ENCODE measurements around the gene PRRT4. TPM values are rescaled to one million over a fixed set of nuclear protein-coding genes. Genes with fewer than 3 reads are reported as not detected.

The PRRT4 gene
- total and polyA plus RNA-seq, 5 donors from 2014 or later, result 0.06 to 0.42 TPM; not detected in 3

DNA sequence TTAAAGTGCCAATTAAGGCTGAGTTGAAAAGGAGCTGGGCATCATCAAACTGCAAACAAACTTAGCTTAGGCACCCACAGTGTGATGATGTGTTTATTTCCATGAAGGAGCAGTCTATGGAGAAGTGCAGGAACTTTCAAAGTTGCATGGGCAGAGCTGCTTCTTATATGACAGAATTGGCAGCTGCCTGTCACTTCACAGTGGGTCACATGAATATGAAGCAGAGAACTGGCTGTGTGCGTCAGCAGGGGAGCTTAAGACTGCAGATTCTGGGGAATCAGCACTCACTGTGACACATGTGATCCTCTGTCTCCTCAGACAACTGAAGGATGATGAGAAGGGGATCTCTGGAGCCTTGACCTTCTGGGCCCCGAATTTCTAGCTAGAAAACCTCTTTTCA, 54.4 kb downstream of the PRRT4 start:
- no peak for ATAC-seq (ENCODE audit: low read depth in 2 of 2)
- H3K4me3 ChIP-seq (ENCODE audit: low read depth, low read length), result no peak overlapping the region
- no peaks in the 10 kb centered on the region for H3K27me3 ChIP-seq (ENCODE audit: control insufficient read depth, insufficient read depth, low read length)
- no peaks in the 10 kb centered on the region for H3K9me3 Mint-ChIP-seq
- peaks cover 60% of the 10 kb centered on the region for H3K36me3 ChIP-seq (ENCODE audit: control insufficient read depth, insufficient read depth, low read length)
- H3K27me3 Mint-ChIP-seq, result no peaks in the 10 kb centered on the region
- no peaks in the 10 kb centered on the region for H3K9me3 ChIP-seq (ENCODE audit: control insufficient read depth in 2 of 2, low read length in 2 of 2)
- no peaks in the 10 kb centered on the region for H3K4me1 Mint-ChIP-seq
- no peak overlapping the region for H3K27ac ChIP-seq (ENCODE audit: insufficient read depth, low read length, poor library complexity, severe bottlenecking)
- H3K27ac Mint-ChIP-seq, result peak overlapping the region in 2 of 3 donors; percentile 29 to 35
- no peak overlapping the region for H3K4me3 Mint-ChIP-seq
- H3K4me1 ChIP-seq (ENCODE audit: control insufficient read depth, insufficient read depth, low read length, poor library complexity, severe bottlenecking), result no peaks in the 10 kb centered on the region
- peaks cover 64% of the 10 kb centered on the region for H3K36me3 Mint-ChIP-seq
- no peak for DNase-seq

DNA sequence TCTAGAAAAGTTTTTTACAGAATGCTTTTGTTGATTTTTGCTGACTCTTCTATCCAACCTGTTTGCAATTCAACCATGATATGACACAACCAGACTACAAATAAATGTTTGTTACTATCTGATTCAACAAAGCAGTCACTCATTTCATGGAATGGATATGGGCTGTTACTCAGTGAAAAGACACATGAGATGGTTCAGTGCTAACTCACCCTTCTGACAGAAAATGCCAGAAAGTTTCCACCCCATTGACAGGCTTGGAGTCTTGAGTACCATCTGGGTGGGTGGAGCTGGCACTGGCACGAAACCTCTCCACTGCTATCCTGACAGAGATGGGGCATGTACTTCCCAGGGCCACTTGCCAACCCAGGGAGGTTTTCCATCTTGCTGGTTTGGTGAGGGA, 57.3 kb downstream of the PRRT4 start:
- H3K4me3 Mint-ChIP-seq, result no peak overlapping the region
- H3K4me3 ChIP-seq (ENCODE audit: low read depth, low read length), result no peak overlapping the region
- no peaks in the 10 kb centered on the region for H3K27me3 Mint-ChIP-seq
- H3K27ac Mint-ChIP-seq, result no peak overlapping the region
- peaks cover 47% of the 10 kb centered on the region for H3K36me3 Mint-ChIP-seq
- H3K4me1 Mint-ChIP-seq, result no peaks in the 10 kb centered on the region
- no peaks in the 10 kb centered on the region for H3K27me3 ChIP-seq (ENCODE audit: control insufficient read depth, insufficient read depth, low read length)
- H3K27ac ChIP-seq (ENCODE audit: insufficient read depth, low read length, poor library complexity, severe bottlenecking), result no peak overlapping the region
- ATAC-seq (ENCODE audit: low read depth in 2 of 2) (no peak), DNase-seq (no peak)
- no peaks in the 10 kb centered on the region for H3K4me1 ChIP-seq (ENCODE audit: control insufficient read depth, insufficient read depth, low read length, poor library complexity, severe bottlenecking)
- H3K9me3 ChIP-seq (ENCODE audit: control insufficient read depth in 2 of 2, low read length in 2 of 2), result no peaks in the 10 kb centered on the region
- peaks cover 33% of the 10 kb centered on the region for H3K36me3 ChIP-seq (ENCODE audit: control insufficient read depth, insufficient read depth, low read length)
- H3K9me3 Mint-ChIP-seq, result no peaks in the 10 kb centered on the region

DNA sequence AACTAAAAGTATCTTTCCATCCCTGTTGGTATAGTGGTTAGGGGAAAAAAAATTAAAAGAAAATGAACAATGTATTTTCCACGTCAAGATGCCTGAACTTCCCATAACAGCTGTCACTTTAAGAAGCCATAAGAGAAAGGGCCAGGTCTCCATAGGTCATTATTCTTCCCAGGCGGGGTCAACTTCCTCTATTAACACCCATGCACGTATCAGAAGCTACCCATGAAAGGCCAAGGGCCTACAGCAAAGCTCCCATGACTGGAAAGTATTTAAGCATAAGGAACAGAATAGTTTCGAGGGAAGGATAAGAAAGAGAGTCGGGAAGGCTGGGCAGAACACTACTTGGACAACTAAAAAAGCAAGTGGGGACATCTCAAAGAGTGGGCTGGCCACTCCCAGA, 57.8 kb downstream of the PRRT4 start:
- H3K4me1 ChIP-seq (ENCODE audit: control insufficient read depth, insufficient read depth, low read length, poor library complexity, severe bottlenecking), result no peaks in the 10 kb centered on the region
- Mint-ChIP-seq H3K4me3 (no peak overlapping the region), H3K27me3 (no peaks in the 10 kb centered on the region), H3K27ac (peak overlapping the region in 1 of 3 donors; percentile 86), H3K9me3 (no peaks in the 10 kb centered on the region), H3K4me1 (no peaks in the 10 kb centered on the region), H3K36me3 (peaks cover 43% of the 10 kb centered on the region)
- no peak for ATAC-seq (ENCODE audit: low read depth in 2 of 2)
- H3K27me3 ChIP-seq (ENCODE audit: control insufficient read depth, insufficient read depth, low read length), result no peaks in the 10 kb centered on the region
- DNase-seq, result no peak
- peaks cover 33% of the 10 kb centered on the region for H3K36me3 ChIP-seq (ENCODE audit: control insufficient read depth, insufficient read depth, low read length)
- no peaks in the 10 kb centered on the region for H3K9me3 ChIP-seq (ENCODE audit: control insufficient read depth in 2 of 2, low read length in 2 of 2)
- no peak overlapping the region for H3K4me3 ChIP-seq (ENCODE audit: low read depth, low read length)
- no peak overlapping the region for H3K27ac ChIP-seq (ENCODE audit: insufficient read depth, low read length, poor library complexity, severe bottlenecking)

DNA sequence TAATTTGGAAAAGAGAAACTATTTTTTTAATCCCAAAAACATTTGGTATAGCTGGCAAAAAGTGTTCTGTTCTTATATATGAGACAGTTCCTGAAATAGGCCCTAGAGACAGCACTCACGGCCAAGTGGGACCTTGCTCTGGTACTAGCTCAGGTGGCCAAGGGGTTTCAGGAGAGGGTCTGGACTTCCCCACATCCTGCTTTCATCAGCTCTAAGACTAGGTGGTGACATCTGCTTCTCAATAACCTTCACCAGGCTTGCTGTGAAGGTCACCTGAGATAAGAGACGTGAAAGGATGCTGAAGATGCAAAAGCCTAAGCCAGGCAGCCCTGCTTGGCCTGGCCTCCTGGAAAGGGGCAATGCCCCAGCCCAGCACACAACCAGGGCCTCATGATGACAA, 58.4 kb downstream of the PRRT4 start:
- peaks cover 41% of the 10 kb centered on the region for H3K36me3 Mint-ChIP-seq
- H3K4me3 Mint-ChIP-seq, result no peak overlapping the region
- peaks cover 33% of the 10 kb centered on the region for H3K36me3 ChIP-seq (ENCODE audit: control insufficient read depth, insufficient read depth, low read length)
- H3K4me1 ChIP-seq (ENCODE audit: control insufficient read depth, insufficient read depth, low read length, poor library complexity, severe bottlenecking), result no peaks in the 10 kb centered on the region
- no peaks in the 10 kb centered on the region for H3K27me3 ChIP-seq (ENCODE audit: control insufficient read depth, insufficient read depth, low read length)
- DNase-seq (no peak), ATAC-seq (ENCODE audit: low read depth in 2 of 2) (no peak)
- no peaks in the 10 kb centered on the region for H3K9me3 Mint-ChIP-seq
- no peaks in the 10 kb centered on the region for H3K9me3 ChIP-seq (ENCODE audit: control insufficient read depth in 2 of 2, low read length in 2 of 2)
- no peaks in the 10 kb centered on the region for H3K4me1 Mint-ChIP-seq
- H3K27ac Mint-ChIP-seq, result no peak overlapping the region
- H3K27ac ChIP-seq (ENCODE audit: insufficient read depth, low read length, poor library complexity, severe bottlenecking), result no peak overlapping the region
- H3K27me3 Mint-ChIP-seq, result no peaks in the 10 kb centered on the region
- H3K4me3 ChIP-seq (ENCODE audit: low read depth, low read length), result no peak overlapping the region

DNA sequence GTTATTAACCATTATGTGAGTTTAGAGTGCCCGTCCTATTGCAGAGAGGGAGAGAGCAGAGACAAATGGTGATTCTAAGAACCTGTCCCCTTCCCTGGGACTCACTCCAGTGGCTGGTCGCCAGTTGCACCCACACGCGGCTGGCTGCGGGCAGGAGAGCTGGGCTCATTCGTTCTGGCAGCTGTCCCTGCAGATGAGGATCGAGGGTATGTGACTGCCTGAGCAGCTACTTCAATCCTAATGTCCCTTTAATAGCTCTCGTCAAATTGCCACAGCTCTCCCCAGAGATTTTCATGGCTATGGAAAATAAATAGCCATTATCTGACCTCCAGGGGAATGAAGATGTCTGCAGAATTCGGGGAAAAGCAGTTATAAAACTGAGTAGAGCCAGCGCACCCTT, 59.4 kb downstream of the PRRT4 start:
- Mint-ChIP-seq H3K36me3 (peaks cover 33% of the 10 kb centered on the region), H3K4me1 (no peaks in the 10 kb centered on the region), H3K4me3 (no peak overlapping the region), H3K9me3 (no peaks in the 10 kb centered on the region), H3K27me3 (no peaks in the 10 kb centered on the region), H3K27ac (no peak overlapping the region)
- peaks cover 26% of the 10 kb centered on the region for H3K36me3 ChIP-seq (ENCODE audit: control insufficient read depth, insufficient read depth, low read length)
- DNase-seq, result no peak
- H3K4me3 ChIP-seq (ENCODE audit: low read depth, low read length), result no peak overlapping the region
- H3K9me3 ChIP-seq (ENCODE audit: control insufficient read depth in 2 of 2, low read length in 2 of 2), result no peaks in the 10 kb centered on the region
- H3K27me3 ChIP-seq (ENCODE audit: control insufficient read depth, insufficient read depth, low read length), result no peaks in the 10 kb centered on the region
- no peak for ATAC-seq (ENCODE audit: low read depth in 2 of 2)
- no peak overlapping the region for H3K27ac ChIP-seq (ENCODE audit: insufficient read depth, low read length, poor library complexity, severe bottlenecking)
- no peaks in the 10 kb centered on the region for H3K4me1 ChIP-seq (ENCODE audit: control insufficient read depth, insufficient read depth, low read length, poor library complexity, severe bottlenecking)

Other genes with a start within 250 kb of the PRRT4 start
- gene LEP, start 120.4 kb downstream of the PRRT4 start, total RNA-seq, result not detected
- not detected for gene LEP, start 120.4 kb downstream of the PRRT4 start, polyA plus RNA-seq
- 28.3 TPM for gene RBM28, start 17.8 kb downstream of the PRRT4 start, total RNA-seq
- gene RBM28, start 17.8 kb downstream of the PRRT4 start, polyA plus RNA-seq, result 1 to 10 TPM; 2.0 to 8.1 (median 6.6) TPM
- 48.2 TPM for gene IMPDH1, start 48.3 kb upstream of the PRRT4 start, total RNA-seq
- 10 to 100 TPM; 27.2 to 43.5 (median 32.4) TPM for gene IMPDH1, start 48.3 kb upstream of the PRRT4 start, polyA plus RNA-seq
- gene HILPDA, start 94.2 kb upstream of the PRRT4 start, total RNA-seq, result 4.1 TPM
- 1 to 10 TPM; 1.6 to 8.8 (median 5.5) TPM for gene HILPDA, start 94.2 kb upstream of the PRRT4 start, polyA plus RNA-seq
- 19.6 TPM for gene METTL2B, start 115.1 kb upstream of the PRRT4 start, total RNA-seq
- 10 to 100 TPM in 3 of 4 donors, 1 to 10 TPM in 1; 9.2 to 17.0 (median 13.8) TPM for gene METTL2B, start 115.1 kb upstream of the PRRT4 start, polyA plus RNA-seq

Measured in CD4-positive, CD25-positive, alpha-beta regulatory T cell (primary cell).